Ovary (tissue), 9 donors: ENCODE data around the gene SLBP. TPM values are rescaled to one million over a fixed set of nuclear protein-coding genes. Genes with fewer than 3 reads are reported as not detected.

ENCODE experiments used
- DNase-seq, 5 donors: peaks; one replicate each; pipeline ENCODE4 v3.0.0-alpha.2; 2019 to 2020
- H3K27ac ChIP-seq, 2 donors: fragments of 200-600 bp; one replicate each; pipeline versions ENCODE4 v1.5.1 to v1.8.0; 2019 to 2022
- H3K27me3 ChIP-seq: fragments of 200-600 bp; one replicate; pipeline ENCODE4 v1.8.0; 2022
- H3K36me3 ChIP-seq: fragments of 200-600 bp; sonication (generic); one replicate; pipeline ENCODE4 v1.5.1; 2019
- H3K4me1 ChIP-seq: one replicate; pipeline ENCODE4 v1.8.1; 2013; ENCODE audit warnings: mild to moderate bottlenecking, moderate library complexity; ENCODE audit not compliant: insufficient read depth
- H3K4me3 ChIP-seq: fragments of 200-600 bp; sonication (generic); one replicate; pipeline ENCODE4 v1.5.1; 2017
- H3K9me3 ChIP-seq, 2 donors: fragments of 200-600 bp in 1 of 2; sonication (generic) in 1 of 2; one replicate each; pipeline versions ENCODE4 v1.5.1 to v1.8.1; 2013 to 2019; ENCODE audit warnings: mild to moderate bottlenecking in 1 of 2, moderate library complexity in 1 of 2
- CTCF ChIP-seq, 3 donors: fragments of 450-650 bp in 2 of 3; fragments of 200-600 bp in 1 of 3; IDR thresholded peaks; one replicate each; pipeline versions ENCODE4 v1.5.1 to v1.8.0; 2016 to 2022; ENCODE audit warnings: antibody characterized with exemption in 3 of 3, mild to moderate bottlenecking in 1 of 3
- EP300 ChIP-seq: sonication (generic); formaldehyde crosslinking; IDR thresholded peaks from one replicate; pipeline ENCODE4 v1.6.1; 2017; ENCODE audit warnings: antibody characterized with exemption
- POLR2A ChIP-seq: fragments of 450-650 bp; IDR thresholded peaks from one replicate; pipeline ENCODE4 v1.6.1; 2017; ENCODE audit warnings: antibody characterized with exemption, mild to moderate bottlenecking, moderate library complexity
- WGBS, 3 donors: extraction: QIAGEN DNeasy Blood & Tissue Kit in 1 of 3; methylation state at CpG; one replicate each; pipeline versions ENCODE4 v1.1.5 to v1.1.7; 2013 to 2017; 5-methylcytosine and 5-hydroxymethylcytosine counted together
- intact Hi-C, 4 donors: fragments of 100-400 bp; cut with DNase I; formaldehyde crosslinking; loops; one replicate each; pipeline versions ENCODE4 v1.11.0 to v1.15.1; 2022 to 2023
- polyA plus RNA-seq, 2 donors: library from polyadenylated mRNA; stranded (reverse); fragments of 200-250 nt in 1 of 2; fragments of 350-450 nt in 1 of 2; fragmentation: Illumina TruSeq in 1 of 2; extraction: RNeasy Lipid Tissue Mini Kit (QIAGEN cat#74804) in 1 of 2; gene quantifications; one replicate each; pipeline ENCODE4 v1.2.3, GENCODE V29; 2013 to 2014
- total RNA-seq, 7 donors: library from RNA; depleted of rRNA in 2 of 7; stranded (reverse); fragments of >200 nt in 2 of 7; fragmentation: NEBNext Ultra II Directional in 3 of 7; extraction: Animal tissue kit (Norgen Biotek cat#: 25700) in 3 of 7; gene quantifications; one replicate each; pipeline versions ENCODE4 v1.1.0 to v1.2.4, GENCODE V29; 2016 to 2023
- donor health status: DM: no; HTN: no; CAD: no; lungs with moderate emphysema.
- donor health status: DM: no; HTN: no; CAD: no.
- donor health status: Bipolar disorder and iron deficiency.
- donor health status: DM: yes; HTN: yes; CAD: no.
- donor health status: DM: no; HTN: no; CAD: no.
- donor health status: DM: yes; HTN: yes; CAD: no.

The SLBP gene
- total and polyA plus RNA-seq, 9 donors, result 30.9 to 64.8 (median 36.7) TPM

- H3K27ac ChIP-seq, result no peak overlapping the region
- 69 to 73% (median 72%) methylated on average over 17 to 18 of the region's 18 CpGs for WGBS, 3 donors
- intact Hi-C loops, result no loop called here
Observed at GRCh38 chr4:1756079-1756478, 44.0 kb upstream of the SLBP start.

DNA sequence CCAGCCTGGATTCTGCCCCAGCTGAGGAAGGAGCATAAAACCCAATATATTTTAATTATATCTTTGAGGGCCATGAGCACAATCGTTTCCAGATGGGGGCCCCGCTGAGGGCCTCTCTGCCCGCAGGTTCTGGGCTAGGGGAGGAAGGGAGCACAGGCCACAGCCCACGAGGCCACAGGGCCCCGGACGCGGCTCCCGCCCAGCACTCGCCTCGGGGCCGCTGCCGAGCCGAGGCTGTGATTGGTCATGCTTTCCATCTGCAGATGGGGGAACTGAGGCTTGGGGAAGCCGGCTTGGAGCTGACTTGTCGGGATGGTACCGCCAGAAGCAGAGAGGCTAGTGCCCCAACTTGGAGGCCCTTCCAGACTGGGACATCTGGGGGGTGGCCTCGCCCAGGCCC, 43.2 kb upstream of the SLBP start:
- TF ChIP-seq EP300 (no peak), CTCF (IDR thresholded peaks at IDR 0.05) (no peak), POLR2A (no peak)
- no peak overlapping the region for H3K27ac ChIP-seq
- intact Hi-C loops, result no loop called here
- 83 to 87% (median 84%) methylated on average over 17 of the region's 17 CpGs for WGBS, 3 donors
- no peak for DNase-seq
- H3K4me1 ChIP-seq, result no peaks in the 10 kb centered on the region
- no peaks in the 10 kb centered on the region for H3K27me3 ChIP-seq
- no peaks in the 10 kb centered on the region for H3K9me3 ChIP-seq
- H3K4me3 ChIP-seq, result no peak overlapping the region
- H3K36me3 ChIP-seq, result no peaks in the 10 kb centered on the region

More at GRCh38 chr4:1756079-1756478, 44.0 kb upstream of the SLBP start:
- Histone ChIP-seq H3K36me3 (no peaks in the 10 kb centered on the region), H3K4me3 (no peak overlapping the region), H3K9me3 (no peaks in the 10 kb centered on the region), H3K27me3 (no peaks in the 10 kb centered on the region), H3K4me1 (no peaks in the 10 kb centered on the region)
- DNase-seq, result no peak
- no peak for TF ChIP-seq POLR2A
- no peak for TF ChIP-seq CTCF (IDR thresholded peaks at IDR 0.05)
- TF ChIP-seq EP300, result no peak

DNA sequence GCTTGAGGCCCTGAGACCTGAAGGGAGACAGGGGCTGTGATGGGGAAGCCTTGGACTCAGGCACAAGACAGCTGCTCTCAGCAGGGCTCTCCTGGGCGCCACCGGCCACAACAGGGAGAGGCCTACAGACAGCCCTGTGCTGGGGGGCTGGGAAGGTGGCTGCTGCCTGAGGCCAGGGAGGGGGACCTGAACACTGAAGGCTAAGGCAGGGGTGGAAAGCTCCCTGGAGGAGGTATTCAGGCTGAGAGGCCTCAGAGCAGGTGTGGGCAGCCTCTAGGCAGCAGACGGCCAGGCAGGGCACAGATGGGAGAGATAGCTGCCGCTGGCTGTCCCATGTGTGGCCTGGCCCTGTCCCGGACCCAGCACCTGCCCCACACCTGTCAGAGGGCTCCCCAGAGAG, 42.2 kb upstream of the SLBP start:
- 79 to 85% (median 84%) methylated on average over 4 to 5 of the region's 5 CpGs for WGBS, 3 donors
- Histone ChIP-seq H3K4me3 (no peak overlapping the region), H3K4me1 (no peaks in the 10 kb centered on the region), H3K9me3 (no peaks in the 10 kb centered on the region), H3K27me3 (no peaks in the 10 kb centered on the region), H3K27ac (no peak overlapping the region), H3K36me3 (no peaks in the 10 kb centered on the region)
- TF ChIP-seq CTCF (IDR thresholded peaks at IDR 0.05), result no peak
- no peak for TF ChIP-seq EP300
- TF ChIP-seq POLR2A, result no peak
- intact Hi-C loops, result no loop called here
- no peak for DNase-seq

DNA sequence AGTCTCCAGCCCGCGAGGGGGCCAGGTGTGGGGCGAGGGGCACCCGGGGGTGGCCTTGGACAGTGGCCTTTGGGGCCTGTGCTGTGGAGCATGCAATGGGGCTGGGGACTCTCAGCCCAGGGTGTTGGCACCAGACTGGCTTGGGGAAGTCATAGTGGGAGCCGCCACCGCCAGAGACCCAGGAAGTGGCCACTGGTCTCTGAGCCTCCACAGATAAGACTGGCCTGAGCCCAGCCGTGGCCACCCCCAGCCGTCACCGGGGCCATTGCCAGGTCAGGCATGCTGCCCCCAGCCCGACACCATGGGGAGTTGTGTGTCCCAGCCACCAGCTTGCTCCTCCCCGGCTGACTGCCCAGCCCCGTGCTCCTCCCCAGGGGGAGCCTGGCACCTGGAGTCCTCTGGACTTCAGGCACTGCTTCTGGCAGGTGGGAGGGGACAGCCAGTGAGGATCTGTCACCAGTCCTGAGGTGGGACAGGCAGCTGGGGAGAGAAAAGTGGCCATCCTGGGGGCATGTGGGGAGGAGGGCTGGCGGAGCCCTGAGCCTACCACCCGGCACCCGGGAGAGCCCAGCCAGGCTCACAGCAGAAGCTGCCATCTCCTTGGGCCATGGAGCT, 41.7 kb upstream of the SLBP start:
- Histone ChIP-seq H3K36me3 (no peaks in the 10 kb centered on the region), H3K9me3 (no peaks in the 10 kb centered on the region), H3K4me1 (no peaks in the 10 kb centered on the region), H3K4me3 (no peak overlapping the region), H3K27ac (no peak overlapping the region), H3K27me3 (no peaks in the 10 kb centered on the region)
- intact Hi-C loops, result no loop called here
- TF ChIP-seq CTCF (IDR thresholded peaks at IDR 0.05) (no peak), EP300 (no peak), POLR2A (no peak)
- DNase-seq, result no peak
- WGBS, 3 donors, result 80 to 87% (median 83%) methylated on average over 8 to 15 of the region's 15 CpGs
